ENCODE results near the gene ILKAP. TPM values are rescaled to one million over a fixed set of nuclear protein-coding genes. Genes with fewer than 3 reads are reported as not detected.

ILKAP gene
- total and polyA plus RNA-seq, 12 donors = 12.3 to 131 (median 26.1) TPM

GRCh38 chr2:238136820-238137537 lies 66.5 kb downstream of the ILKAP start:
- H3K27ac ChIP-seq = no peak overlapping the region
- no peaks in the 10 kb centered on the region for H3K4me1 ChIP-seq (replicated peaks in 1 of 2)
- no peaks in the 10 kb centered on the region for H3K9me3 ChIP-seq (replicated peaks in 1 of 3)
- no peaks in the 10 kb centered on the region for H3K36me3 ChIP-seq (replicated peaks in 1 of 2)
- 68 to 75% (median 72%) methylated on average over 14 of the region's 14 CpGs for WGBS, 4 donors
- peak in 6 of 7 donors; percentile 37 to 82 (median 50) for DNase-seq
- intact Hi-C loops (cut with DNase I) = no loop called here
- no peak for TF ChIP-seq CTCF (IDR thresholded peaks at IDR 0.05)
- TF ChIP-seq POLR2A (IDR thresholded peaks at IDR 0.05) = no peak
- H3K4me3 ChIP-seq = no peak overlapping the region
- H3K27me3 ChIP-seq = no peaks in the 10 kb centered on the region

DNA sequence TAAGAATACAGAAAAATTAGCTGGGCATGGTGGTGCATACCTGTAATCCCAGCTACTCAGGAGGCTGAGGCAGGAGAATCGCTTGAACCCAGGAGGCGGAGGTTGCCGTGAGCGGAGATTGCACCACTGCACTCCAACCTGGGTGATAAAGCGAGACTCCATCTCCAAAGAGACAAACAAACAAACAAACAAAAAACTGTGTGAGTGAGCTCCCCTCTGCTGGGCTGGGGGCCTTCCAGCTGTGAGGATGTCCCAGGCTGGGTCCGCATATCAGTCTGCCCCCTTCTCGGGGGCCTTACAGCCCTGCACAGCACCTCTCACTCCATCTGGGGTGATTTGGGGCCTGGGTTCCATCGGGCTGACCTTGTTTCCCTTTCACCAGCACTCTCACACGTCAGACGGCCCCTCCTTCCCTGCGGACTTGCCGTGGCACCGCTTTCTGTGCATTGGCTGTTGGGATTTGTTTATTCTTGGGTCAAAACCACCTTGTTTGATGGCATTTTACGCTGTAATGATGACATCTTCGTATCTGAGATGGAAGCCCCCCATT lies 67.8 kb downstream of the ILKAP start:
- Histone ChIP-seq H3K36me3 (replicated peaks in 1 of 2) (no peaks in the 10 kb centered on the region), H3K4me1 (replicated peaks in 1 of 2) (no peaks in the 10 kb centered on the region), H3K4me3 (no peak overlapping the region), H3K27ac (no peak overlapping the region), H3K27me3 (no peaks in the 10 kb centered on the region), H3K9me3 (replicated peaks in 1 of 3) (no peaks in the 10 kb centered on the region)
- WGBS, 4 donors = 80 to 87% (median 84%) methylated on average over 14 to 15 of the region's 15 CpGs
- no peak for DNase-seq
- intact Hi-C loops (cut with DNase I) = no loop called here
- TF ChIP-seq POLR2A (IDR thresholded peaks at IDR 0.05) = no peak
- TF ChIP-seq CTCF (IDR thresholded peaks at IDR 0.05) = no peak

DNA sequence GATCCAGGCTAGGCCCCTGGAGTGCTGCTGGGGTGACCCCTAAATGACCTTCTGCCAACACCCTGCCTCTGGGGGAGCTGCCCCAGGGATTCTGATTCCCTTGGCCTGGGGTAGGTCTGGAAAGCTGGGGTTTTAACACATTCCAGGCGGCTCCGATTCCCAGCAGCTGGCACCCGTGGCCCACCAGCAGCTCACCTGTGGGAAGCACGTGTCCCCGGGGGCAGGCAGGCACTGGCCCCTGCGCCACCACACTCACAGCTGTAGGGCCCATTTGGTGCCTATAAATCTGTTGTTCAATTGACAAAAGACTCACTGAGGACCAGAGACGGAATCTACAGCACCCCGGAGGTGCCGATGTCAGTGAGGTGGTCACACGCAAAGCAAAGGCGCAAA lies 69.1 kb downstream of the ILKAP start:
- 89 to 95% (median 92%) methylated on average over 5 to 11 of the region's 11 CpGs for WGBS, 4 donors
- TF ChIP-seq POLR2A (IDR thresholded peaks at IDR 0.05) = no peak
- no peak for TF ChIP-seq CTCF (IDR thresholded peaks at IDR 0.05)
- Histone ChIP-seq H3K4me3 (no peak overlapping the region), H3K4me1 (replicated peaks in 1 of 2) (no peaks in the 10 kb centered on the region), H3K9me3 (replicated peaks in 1 of 3) (no peaks in the 10 kb centered on the region), H3K27me3 (no peaks in the 10 kb centered on the region), H3K36me3 (replicated peaks in 1 of 2) (no peaks in the 10 kb centered on the region), H3K27ac (no peak overlapping the region)
- no peak for DNase-seq
- intact Hi-C loops (cut with DNase I) = no loop called here

- no peaks in the 10 kb centered on the region for H3K4me1 ChIP-seq (replicated peaks in 1 of 2)
- TF ChIP-seq POLR2A (IDR thresholded peaks at IDR 0.05) (no peak), CTCF (IDR thresholded peaks at IDR 0.05) (no peak)
These were observed 69.7 kb downstream of the ILKAP start for GRCh38 chr2:238133499-238134392.

More at GRCh38 chr2:238133499-238134392, 69.7 kb downstream of the ILKAP start:
- intact Hi-C loops (cut with DNase I) = no loop called here
- 71 to 81% (median 76%) methylated on average over 11 to 14 of the region's 14 CpGs for WGBS, 4 donors
- no peaks in the 10 kb centered on the region for H3K36me3 ChIP-seq (replicated peaks in 1 of 2)
- no peaks in the 10 kb centered on the region for H3K9me3 ChIP-seq (replicated peaks in 1 of 3)
- DNase-seq = no peak
- H3K4me3 ChIP-seq = no peak overlapping the region
- no peaks in the 10 kb centered on the region for H3K27me3 ChIP-seq
- no peak overlapping the region for H3K27ac ChIP-seq
